HG03457 (cell line): ENCODE measurements around the gene PATL2.
"Not testable (repeated sequence)": the region's sequence is repeated elsewhere in the genome, so short reads cannot be mapped to it uniquely, and the experiment has no call there.

ENCODE experiments used
- ATAC-seq: cut with Tn5 transposase; IDR thresholded peaks from one replicate; pipeline ENCODE4 v1.9.1; 2021; ENCODE audit warnings: moderate number of reproducible peaks; ENCODE audit not compliant: unreplicated experiment

The PATL2 gene

DNA sequence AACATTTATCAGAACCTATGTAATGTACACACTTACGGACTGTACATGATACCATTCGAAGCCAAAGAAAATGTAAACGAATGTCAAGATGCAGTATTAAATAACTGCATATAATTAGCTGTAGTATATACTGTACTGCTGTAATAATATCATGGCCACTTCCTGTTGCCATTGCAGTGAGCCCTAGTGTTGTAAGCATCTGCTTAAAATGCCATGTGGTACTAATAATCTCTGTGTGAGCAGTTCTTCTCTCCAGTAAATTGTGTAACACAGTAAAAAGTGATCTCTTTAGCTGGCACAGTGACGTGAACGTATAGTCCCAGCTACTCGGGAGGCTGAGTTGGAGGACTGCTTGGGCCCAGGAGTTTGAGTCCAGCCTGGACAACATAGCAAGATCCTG lies 56.3 kb downstream of the PATL2 start:
- no peak for ATAC-seq

- ATAC-seq, result no peak
Measured at GRCh38 chr15:44647637-44648036, 63.5 kb downstream of the PATL2 start.

- no peak for ATAC-seq
Measured at GRCh38 chr15:44647036-44647435, 64.1 kb downstream of the PATL2 start.

DNA sequence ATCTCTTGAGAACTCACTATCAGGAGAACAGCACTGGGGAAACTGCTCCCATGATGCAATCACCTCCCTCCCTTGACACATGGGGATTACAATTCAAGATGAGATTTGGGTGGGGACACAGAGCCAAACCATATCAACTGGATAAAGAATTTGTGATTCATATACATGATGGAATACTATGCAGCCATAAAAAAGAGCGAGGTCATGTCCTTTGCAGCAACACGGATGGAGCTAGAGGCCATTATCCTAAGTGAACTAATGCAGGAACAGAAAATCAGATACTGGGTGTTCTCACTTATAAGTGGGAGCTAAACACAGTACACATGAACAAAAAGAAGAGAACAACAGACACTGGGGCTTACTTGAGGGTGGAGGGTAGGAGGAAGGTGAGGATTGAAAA lies 64.7 kb downstream of the PATL2 start:
- no peak for ATAC-seq

GRCh38 chr15:44641651-44642050 lies 69.5 kb downstream of the PATL2 start:
- no peak for ATAC-seq

GRCh38 chr15:44636976-44637375 lies 74.1 kb downstream of the PATL2 start:
- ATAC-seq, result no peak

DNA sequence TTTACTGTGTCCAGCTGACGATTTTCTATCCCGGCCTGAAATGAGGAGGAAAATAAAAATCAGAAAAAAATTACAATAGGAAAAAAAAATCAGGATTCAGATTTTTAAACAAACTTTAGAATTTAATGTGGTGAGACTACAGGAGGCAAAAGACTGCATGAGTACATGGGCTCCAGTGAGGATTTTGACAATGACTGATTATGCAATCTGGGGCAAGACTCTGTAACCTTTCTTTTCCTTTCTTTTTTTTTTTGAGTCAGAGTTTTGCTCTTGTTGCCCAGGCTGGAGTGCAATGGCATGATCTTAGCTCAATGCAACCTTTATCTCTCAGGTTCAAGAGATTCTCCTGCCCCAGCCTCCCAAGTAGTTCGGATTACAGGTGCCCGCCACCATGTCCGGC lies 77.5 kb downstream of the PATL2 start:
- no peak for ATAC-seq

DNA sequence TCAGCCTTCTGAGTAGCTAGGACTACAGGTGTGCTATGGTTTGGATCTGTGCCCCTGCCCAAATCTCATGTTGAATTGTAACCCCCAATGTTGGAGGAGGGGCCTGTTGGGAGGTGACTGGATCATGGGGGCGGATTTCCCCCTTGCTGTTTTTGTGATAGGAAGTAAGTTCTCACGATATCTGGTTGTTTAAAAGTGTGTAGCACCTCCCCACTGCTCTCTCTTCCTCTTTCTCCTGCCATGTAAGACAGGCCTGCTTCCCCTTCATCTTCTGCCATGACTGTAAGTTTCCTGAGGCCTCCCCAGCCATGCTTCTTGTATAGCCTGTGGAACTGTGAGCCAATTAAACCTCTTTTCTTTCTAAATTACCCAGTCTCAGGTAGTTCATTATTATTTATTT lies 85.8 kb downstream of the PATL2 start:
- not testable (repeated sequence) for ATAC-seq

DNA sequence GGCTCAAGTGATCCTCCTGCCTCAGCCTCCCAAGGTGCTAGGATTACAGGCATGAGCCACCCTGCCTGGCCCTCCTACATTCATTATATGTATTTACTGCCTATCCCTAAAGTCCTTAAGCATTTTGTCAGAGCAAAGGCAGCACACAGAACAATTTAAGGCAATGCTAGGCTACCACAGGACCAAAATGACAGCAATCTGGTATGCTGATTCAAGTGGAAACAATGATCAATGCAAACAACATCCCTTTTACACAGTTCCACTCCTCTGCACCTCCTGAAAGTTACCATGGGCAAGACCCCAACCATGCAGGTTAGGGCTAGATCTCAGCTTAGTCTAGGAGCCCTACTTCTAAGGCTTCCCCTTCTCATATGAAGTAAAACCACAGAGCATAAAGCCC lies 87.9 kb downstream of the PATL2 start:
- ATAC-seq, result no peak

- ATAC-seq, result no peak
Measured at GRCh38 chr15:44620081-44620480, 91.0 kb downstream of the PATL2 start.

DNA sequence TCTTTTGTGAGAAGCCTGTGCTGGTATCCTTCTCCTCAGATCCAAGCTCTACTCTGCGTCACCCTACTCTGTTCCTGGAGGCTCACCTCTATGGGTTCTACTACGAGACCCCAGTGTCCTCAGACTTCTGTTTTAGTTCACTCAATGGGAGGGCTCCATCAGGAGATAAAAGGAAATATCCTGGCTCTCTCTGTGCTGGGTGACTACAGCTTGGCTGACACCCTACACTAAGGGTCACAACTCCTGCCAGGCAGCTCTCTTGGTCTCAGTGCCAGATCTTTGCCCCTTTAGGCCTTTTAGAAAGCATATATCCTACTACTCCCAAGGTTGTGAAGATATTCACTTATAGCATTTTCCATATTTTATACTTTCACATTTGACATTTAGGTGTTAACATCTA lies 94.1 kb downstream of the PATL2 start:
- ATAC-seq, result no peak
